Activated CD4-positive, CD25-positive, alpha-beta regulatory T cell treated with anti-CD3 and anti-CD28 coated beads, Interleukin-2, amount 50 U/mL, for 16 hours (primary cell): ENCODE data around the gene PLA2G2C.
"Not testable (repeated sequence)": the region's sequence is repeated elsewhere in the genome, so short reads cannot be mapped to it uniquely, and the experiment has no call there.

Experiments used
- DNase-seq: peaks from one replicate; pipeline ENCODE4 v3.0.0-alpha.2; 2020; ENCODE audit warnings: low read depth, low spot score

Gene PLA2G2C

DNA sequence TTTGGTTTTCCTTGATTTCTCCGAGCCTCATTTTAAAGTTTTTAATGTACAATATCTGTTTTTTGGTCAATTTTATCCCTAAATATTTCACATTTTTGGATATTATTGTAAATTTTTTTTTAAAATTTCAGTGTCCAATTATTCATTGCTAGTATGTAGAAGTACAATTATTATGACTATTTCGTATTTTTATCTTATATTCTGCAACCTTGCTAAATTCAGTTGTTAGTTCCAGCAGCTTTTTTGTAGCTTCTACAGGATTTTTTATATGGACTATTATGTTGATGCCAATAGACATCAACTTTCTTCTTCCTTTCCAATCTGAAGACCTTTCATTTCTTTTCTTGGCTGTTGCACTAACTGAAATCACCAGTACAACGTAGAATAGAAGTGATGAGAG is 51.3 kb downstream of the PLA2G2C start:
- DNase-seq, result no peak

DNA sequence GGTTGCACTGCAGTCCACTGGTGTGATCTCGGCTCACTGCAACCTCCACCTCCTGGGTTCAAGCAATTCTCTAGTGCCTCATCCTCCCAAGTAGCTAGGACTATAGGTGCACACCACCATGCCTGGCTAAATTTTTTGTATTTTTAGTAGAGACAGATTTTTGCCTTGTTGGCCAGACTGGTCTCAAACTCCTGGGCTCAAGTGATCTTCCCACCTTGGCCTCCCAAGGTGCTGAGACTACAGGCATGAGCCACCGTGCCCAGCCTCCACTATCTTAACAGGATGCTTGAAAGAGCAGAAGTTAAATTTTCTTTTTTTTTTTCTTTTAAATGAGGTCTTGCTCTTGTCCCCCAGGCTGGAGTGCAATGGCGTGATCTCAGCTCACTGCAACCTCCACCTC is 55.8 kb downstream of the PLA2G2C start:
- not testable (repeated sequence) for DNase-seq

- DNase-seq, result no peak
These were observed 59.4 kb downstream of the PLA2G2C start for GRCh38 chr1:20126806-20127440.

DNA sequence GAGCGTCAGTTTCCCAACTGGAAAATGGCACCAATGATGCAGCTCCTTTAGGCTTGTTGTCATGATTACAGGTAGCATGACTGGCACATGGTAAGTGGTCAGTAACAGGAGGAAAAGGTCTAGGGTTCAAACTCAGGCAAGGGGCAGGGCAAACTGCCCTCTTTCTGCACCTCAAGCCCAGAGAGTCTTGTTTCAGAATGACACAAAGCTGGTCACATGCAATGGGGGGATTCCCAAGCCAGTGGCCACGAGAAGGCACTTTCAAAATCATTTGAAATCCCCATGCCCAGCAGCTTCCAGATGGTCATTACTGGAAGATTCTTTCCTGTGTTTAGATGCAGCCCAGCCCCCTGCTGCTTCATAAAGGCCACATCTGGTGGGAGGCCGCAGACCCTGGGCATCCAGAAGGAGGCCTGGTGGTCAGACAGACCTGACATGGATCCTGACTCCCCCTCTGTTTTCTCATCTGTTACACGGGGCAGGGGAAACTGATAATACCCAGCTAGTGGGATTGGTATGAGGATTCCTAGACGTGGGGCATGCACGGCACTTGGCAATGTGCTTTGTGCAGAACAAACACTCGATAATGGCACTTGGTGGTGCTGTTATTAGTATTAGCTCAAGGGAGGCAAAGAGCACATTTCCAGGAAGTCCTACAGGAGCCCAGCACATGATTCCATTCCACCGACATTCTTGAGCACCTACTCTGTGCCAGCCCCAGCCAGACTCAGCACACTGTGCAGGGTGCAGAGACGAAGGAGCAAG is 60.1 kb downstream of the PLA2G2C start:
- DNase-seq, result no peak

- DNase-seq, result no peak
These were observed 61.2 kb downstream of the PLA2G2C start for GRCh38 chr1:20125100-20125499.

- DNase-seq, result no peak
These were observed 61.8 kb downstream of the PLA2G2C start for GRCh38 chr1:20124456-20125057.

- DNase-seq, result no peak
These were observed 62.4 kb downstream of the PLA2G2C start for GRCh38 chr1:20123722-20124455.

GRCh38 chr1:20120796-20121195 is 65.5 kb downstream of the PLA2G2C start:
- DNase-seq, result no peak

GRCh38 chr1:20119347-20119746 is 67.0 kb downstream of the PLA2G2C start, which contains the start of gene PLA2G2D:
PLA2G2D (minus strand) TSS chr1:20119536; CDS start chr1:20119498, 38 bp downstream.
- no peak for DNase-seq

- no peak for DNase-seq
These were observed 69.1 kb downstream of the PLA2G2C start for GRCh38 chr1:20117236-20117635.

DNA sequence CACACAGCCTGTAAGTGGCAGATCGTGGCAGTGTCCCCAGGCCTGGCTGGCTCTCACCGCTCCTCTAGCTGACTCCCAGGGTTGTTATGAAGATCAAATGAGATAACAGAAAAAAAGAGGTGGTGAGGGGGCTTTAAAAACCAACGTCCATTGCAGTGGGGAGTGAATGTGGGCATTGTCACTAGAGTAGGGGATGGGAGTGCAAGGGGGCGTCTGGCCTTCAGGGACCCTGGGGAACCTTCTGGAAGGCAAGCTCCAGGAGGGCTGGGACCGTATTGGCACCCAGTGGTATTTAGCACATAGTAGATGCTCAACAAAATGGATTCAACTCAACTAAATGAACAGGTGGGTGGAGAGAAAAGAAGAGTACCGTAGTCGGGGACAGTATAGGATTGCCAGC is 70.4 kb downstream of the PLA2G2C start:
- DNase-seq, result no peak

DNA sequence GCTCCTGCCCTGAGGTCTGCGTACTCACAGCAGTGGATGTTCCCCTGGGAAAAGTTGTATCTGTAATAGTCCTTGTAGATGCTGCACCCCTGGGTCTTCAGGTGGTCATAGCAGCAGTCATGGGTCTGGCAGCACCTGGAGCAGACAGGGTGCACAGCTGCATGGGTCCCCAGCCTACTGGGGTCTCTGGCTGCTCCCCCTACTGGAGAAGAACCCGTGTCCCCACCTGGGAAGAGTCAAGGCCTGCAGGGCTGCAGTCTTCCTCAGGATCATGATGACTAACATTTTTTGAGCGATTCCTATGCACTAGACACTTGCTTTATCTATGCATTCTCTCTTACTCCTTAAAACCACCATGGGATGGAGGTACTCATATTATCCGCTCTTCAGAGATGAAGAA is 70.8 kb downstream of the PLA2G2C start:
- DNase-seq, result no peak

DNA sequence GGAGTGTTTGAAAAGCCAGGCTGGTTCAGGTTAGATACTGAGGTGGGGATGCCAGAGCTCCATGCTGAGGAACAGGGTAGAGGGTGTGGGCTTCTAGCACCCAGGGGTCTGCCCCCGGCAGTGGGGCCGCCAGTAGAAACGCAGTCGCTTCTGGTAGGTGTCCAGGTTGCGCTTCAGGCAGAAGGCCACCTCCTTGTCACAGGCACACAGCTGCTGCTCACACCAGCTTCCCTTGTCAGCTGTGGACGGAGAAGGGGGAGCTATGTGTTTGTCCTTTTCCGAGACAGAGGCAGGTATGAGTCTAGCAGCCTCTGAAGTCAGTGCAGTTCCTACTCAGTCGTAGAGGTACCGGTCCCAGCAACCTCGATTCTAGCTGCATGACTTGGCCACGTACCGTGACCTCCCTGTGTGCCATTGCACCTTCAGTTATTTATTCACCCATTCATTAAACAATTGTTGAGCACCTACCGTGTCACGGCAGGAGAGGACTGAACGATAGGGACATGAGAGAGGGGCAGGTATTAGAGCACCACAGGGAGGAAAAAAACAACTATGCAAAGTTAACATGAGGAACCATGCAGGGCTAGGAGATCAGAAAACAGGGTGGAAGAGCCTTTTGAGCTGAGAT is 72.2 kb downstream of the PLA2G2C start:
- DNase-seq, result no peak
